ENCODE results near the gene BLTP3A. TPM values are rescaled to one million over a fixed set of nuclear protein-coding genes. Genes with fewer than 3 reads are reported as not detected.

BLTP3A gene
- total RNA-seq, 1 donor from 2014 or later: 12.4 TPM

Other genes starting within 250 kb of the BLTP3A start
- not detected for gene SPDEF, start 235.8 kb upstream of the BLTP3A start, total RNA-seq (ENCODE audit: unreplicated experiment)
- 58.9 TPM for gene ILRUN, start 95.3 kb upstream of the BLTP3A start, total RNA-seq (ENCODE audit: unreplicated experiment)
- 100 TPM for gene SNRPC, start 34.6 kb upstream of the BLTP3A start, total RNA-seq (ENCODE audit: unreplicated experiment)
- gene TAF11, start 96.0 kb downstream of the BLTP3A start, total RNA-seq (ENCODE audit: unreplicated experiment): 45.9 TPM
- 20.1 TPM for gene ANKS1A, start 97.2 kb downstream of the BLTP3A start, total RNA-seq (ENCODE audit: unreplicated experiment)